Upper lobe of left lung (tissue), 6 donors: ENCODE data around the gene NRF1. TPM values are rescaled to one million over a fixed set of nuclear protein-coding genes. Genes with fewer than 3 reads are reported as not detected.
"Not testable (repeated sequence)": the region's sequence is repeated elsewhere in the genome, so short reads cannot be mapped to it uniquely, and the experiment has no call there.

Source experiments
- ATAC-seq, 2 donors: fragments of 200-7000 bp; cut with Tn5 transposase; one replicate each; pipeline ENCODE4 v1.9.1; 2022; ENCODE audit warnings: mild to moderate bottlenecking in 2 of 2, moderate library complexity in 2 of 2; ENCODE audit not compliant: low FRiP score in 2 of 2
- DNase-seq, 2 donors: peaks; one replicate each; pipeline ENCODE4 v3.0.0-alpha.2; 2019 to 2020
- H3K27ac ChIP-seq, 4 donors: fragments of 200-600 bp; sonication (generic); one replicate each; pipeline ENCODE4 v1.5.1; 2016 to 2019
- H3K27me3 ChIP-seq, 4 donors: fragments of 200-600 bp; sonication (generic); one replicate each; pipeline ENCODE4 v1.5.1; 2017 to 2019
- H3K36me3 ChIP-seq, 4 donors: fragments of 200-600 bp; sonication (generic); one replicate each; pipeline ENCODE4 v1.5.1; 2016 to 2019
- H3K4me1 ChIP-seq, 4 donors: fragments of 200-600 bp; sonication (generic); one replicate each; pipeline ENCODE4 v1.5.1; 2018 to 2019
- H3K4me3 ChIP-seq, 4 donors: fragments of 200-600 bp; sonication (generic); one replicate each; pipeline ENCODE4 v1.5.1; 2017 to 2019; ENCODE audit warnings: mild to moderate bottlenecking in 2 of 4, moderate library complexity in 1 of 4
- H3K9me3 ChIP-seq, 4 donors: fragments of 200-600 bp; sonication (generic); one replicate each; pipeline ENCODE4 v1.5.1; 2018 to 2019
- EP300 ChIP-seq, 4 donors: sonication (generic); formaldehyde crosslinking; IDR thresholded peaks; one replicate each; pipeline ENCODE4 v1.5.1; 2017; ENCODE audit warnings: antibody characterized with exemption in 4 of 4, control low read depth in 2 of 4
- POLR2A ChIP-seq, 4 donors: fragments of 450-650 bp; IDR thresholded peaks; one replicate each; pipeline ENCODE4 v1.5.1; 2016 to 2017; ENCODE audit warnings: antibody characterized with exemption in 4 of 4, mild to moderate bottlenecking in 2 of 4
- POLR2AphosphoS5 ChIP-seq, 2 donors: sonication (generic); formaldehyde crosslinking; IDR thresholded peaks; one replicate each; pipeline ENCODE4 v1.5.1; 2017; ENCODE audit warnings: antibody characterized with exemption in 2 of 2
- whole genome bisulfite sequencing, 2 donors: methylation state at CpG; one replicate each; pipeline ENCODE4 v1.1.5; 2017 to 2018; 5-methylcytosine and 5-hydroxymethylcytosine counted together
- total RNA-seq, 6 donors: library from RNA; depleted of rRNA in 4 of 6; stranded (reverse); fragments of >200 nt in 4 of 6; gene quantifications; one replicate each; pipeline versions ENCODE4 v1.1.0 to v1.2.1, GENCODE V29; 2016 to 2021
- TF ChIP-seq, protein P1 (sequence below), 6 experiments: fragments of 450-650 bp in 4 of 6; fragments of 200-600 bp in 2 of 6; sonication (generic) in 2 of 6; IDR thresholded peaks; one replicate each; pipeline ENCODE4 v1.5.1; 2016 to 2019; ENCODE audit warnings: antibody characterized with exemption in 6 of 6
- donor health status: DM: no; HTN: no; CAD: no; lungs with moderate emphysema.
- donor health status: DM: no; HTN: yes; CAD: no; lungs with severe emphysema.

NRF1 gene
- total RNA-seq, 6 donors from 2014 or later: 12.7 to 27.2 (median 19.1) TPM

DNA sequence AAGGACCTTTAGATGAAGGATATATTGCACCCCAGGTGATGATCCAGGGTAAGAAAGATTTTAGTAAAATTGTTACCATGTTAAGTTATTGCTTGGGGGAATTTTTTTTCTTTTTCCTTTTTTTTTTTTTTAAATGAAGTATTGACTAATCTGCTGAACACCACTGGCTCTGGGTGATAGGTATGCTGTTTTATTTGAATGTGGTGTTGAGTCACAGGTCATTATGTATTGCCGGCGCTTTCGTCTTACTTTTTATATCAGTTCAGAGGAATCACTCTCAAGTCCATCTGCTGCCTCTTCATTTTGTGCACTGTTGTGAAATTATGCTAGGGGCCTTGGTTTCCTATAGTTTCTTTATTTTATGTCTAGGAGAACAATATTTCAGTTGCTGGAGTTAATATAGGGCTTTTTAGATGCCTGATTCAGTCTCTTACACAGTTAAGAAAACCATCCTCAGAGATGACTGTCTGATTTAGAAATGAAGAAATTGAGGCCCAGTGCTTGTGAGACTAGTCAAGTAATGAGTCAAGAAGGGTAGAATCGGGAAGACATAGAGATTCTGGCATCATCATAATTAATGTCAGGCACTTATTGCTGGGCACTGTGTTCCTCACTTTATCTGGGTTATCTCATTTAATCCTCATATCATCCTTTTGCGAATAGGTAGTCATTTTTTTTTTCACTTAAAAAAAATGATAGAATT lies 38.7 kb downstream of the NRF1 start:
- WGBS, 2 donors: 87 to 92% methylated on average over 5 of the region's 5 CpGs
- Histone ChIP-seq H3K36me3 (peaks cover 0 to 2% (median 0%) of the 10 kb centered on the region in 4 donors), H3K9me3 (no peaks in the 10 kb centered on the region), H3K27ac (no peak overlapping the region), H3K27me3 (no peaks in the 10 kb centered on the region), H3K4me1 (no peaks in the 10 kb centered on the region), H3K4me3 (no peak overlapping the region)
- DNase-seq (no peak), ATAC-seq (no peak)
- TF ChIP-seq POLR2AphosphoS5 (IDR thresholded peaks at IDR 0.05): no peak
- TF ChIP-seq POLR2A (IDR thresholded peaks at IDR 0.05): no peak
- TF ChIP-seq, protein P1, sequence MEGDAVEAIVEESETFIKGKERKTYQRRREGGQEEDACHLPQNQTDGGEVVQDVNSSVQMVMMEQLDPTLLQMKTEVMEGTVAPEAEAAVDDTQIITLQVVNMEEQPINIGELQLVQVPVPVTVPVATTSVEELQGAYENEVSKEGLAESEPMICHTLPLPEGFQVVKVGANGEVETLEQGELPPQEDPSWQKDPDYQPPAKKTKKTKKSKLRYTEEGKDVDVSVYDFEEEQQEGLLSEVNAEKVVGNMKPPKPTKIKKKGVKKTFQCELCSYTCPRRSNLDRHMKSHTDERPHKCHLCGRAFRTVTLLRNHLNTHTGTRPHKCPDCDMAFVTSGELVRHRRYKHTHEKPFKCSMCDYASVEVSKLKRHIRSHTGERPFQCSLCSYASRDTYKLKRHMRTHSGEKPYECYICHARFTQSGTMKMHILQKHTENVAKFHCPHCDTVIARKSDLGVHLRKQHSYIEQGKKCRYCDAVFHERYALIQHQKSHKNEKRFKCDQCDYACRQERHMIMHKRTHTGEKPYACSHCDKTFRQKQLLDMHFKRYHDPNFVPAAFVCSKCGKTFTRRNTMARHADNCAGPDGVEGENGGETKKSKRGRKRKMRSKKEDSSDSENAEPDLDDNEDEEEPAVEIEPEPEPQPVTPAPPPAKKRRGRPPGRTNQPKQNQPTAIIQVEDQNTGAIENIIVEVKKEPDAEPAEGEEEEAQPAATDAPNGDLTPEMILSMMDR (IDR thresholded peaks at IDR 0.05): no peak
- TF ChIP-seq EP300 (IDR thresholded peaks at IDR 0.05): no peak

DNA sequence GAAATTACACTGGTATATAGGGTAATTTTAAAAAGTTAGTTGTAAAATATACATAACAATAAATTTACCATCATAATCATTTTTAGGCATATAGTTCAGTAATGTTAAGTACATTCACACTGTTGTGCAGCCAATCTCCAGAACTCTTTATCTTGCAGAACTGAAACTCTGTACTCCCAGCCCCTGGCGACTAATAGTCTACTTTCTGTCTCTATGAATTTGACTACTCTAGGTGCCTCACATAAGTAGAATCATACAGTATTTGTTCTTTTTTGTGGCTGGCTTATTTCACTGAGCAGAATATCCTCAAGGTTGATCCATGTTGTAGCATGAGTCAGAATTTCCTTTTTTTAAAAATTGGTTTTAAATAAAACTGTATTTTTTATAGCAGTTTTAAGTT lies 41.4 kb downstream of the NRF1 start:
- Histone ChIP-seq H3K9me3 (no peaks in the 10 kb centered on the region), H3K4me1 (no peaks in the 10 kb centered on the region), H3K27ac (no peak overlapping the region), H3K4me3 (no peak overlapping the region), H3K36me3 (peaks cover 0 to 12% (median 9%) of the 10 kb centered on the region in 4 donors), H3K27me3 (no peaks in the 10 kb centered on the region)
- ATAC-seq: no peak
- no peak for DNase-seq
- 82 to 94% methylated on average over 1 of the region's 1 CpG for WGBS, 2 donors
- TF ChIP-seq EP300 (IDR thresholded peaks at IDR 0.05) (no peak), POLR2A (IDR thresholded peaks at IDR 0.05) (no peak), POLR2AphosphoS5 (IDR thresholded peaks at IDR 0.05) (no peak)
- TF ChIP-seq, protein P1 (IDR thresholded peaks at IDR 0.05): no peak

DNA sequence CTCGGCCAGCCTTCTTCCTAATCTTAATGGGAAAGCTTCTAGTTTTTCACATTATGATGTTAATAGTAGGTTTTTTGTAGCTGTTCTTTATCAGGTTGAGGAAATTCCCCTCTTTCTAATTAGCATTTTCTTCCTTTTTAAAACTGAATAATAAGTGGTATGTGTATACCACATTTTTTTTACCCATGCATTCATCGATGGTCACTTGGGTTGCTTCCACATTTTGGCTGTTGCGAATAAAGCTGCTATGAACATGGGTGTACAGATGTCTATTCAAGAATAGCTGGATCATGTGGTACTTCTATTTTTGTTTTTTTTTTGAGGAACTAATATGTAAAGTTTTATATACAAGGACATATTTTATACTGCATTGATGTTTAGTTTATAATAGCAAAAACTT lies 44.3 kb downstream of the NRF1 start:
- Histone ChIP-seq H3K36me3 (peaks cover under 1 to 41% (median 20%) of the 10 kb centered on the region in 4 donors), H3K27ac (no peak overlapping the region), H3K9me3 (peaks cover 0 to 2% (median under 1%) of the 10 kb centered on the region in 4 donors), H3K4me1 (no peaks in the 10 kb centered on the region), H3K4me3 (no peak overlapping the region), H3K27me3 (no peaks in the 10 kb centered on the region)
- DNase-seq (no peak), ATAC-seq (no peak)
- no peak for TF ChIP-seq POLR2A (IDR thresholded peaks at IDR 0.05)
- no peak for TF ChIP-seq EP300 (IDR thresholded peaks at IDR 0.05)
- TF ChIP-seq, protein P1 (IDR thresholded peaks at IDR 0.05): no peak
- TF ChIP-seq POLR2AphosphoS5 (IDR thresholded peaks at IDR 0.05): no peak
- 71 to 85% methylated on average over 3 of the region's 3 CpGs for WGBS, 2 donors

DNA sequence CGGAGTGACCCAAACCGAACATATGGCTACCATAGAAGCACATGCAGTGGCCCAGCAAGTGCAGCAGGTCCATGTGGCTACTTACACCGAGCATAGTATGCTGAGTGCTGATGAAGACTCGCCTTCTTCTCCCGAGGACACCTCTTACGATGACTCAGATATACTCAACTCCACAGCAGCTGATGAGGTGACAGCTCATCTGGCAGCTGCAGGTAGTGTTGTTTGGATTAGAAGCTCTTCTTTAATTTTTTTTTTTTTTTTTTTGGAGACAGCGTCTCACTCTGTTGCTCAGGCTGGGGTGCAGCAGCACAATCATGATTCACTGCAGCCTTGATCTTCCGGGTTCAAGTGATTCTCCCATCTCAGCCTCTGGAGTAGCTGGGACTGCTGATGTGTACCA lies 45.8 kb downstream of the NRF1 start:
- Histone ChIP-seq H3K27ac (no peak overlapping the region), H3K4me3 (no peak overlapping the region), H3K36me3 (peaks cover 5 to 52% (median 32%) of the 10 kb centered on the region in 4 donors), H3K27me3 (no peaks in the 10 kb centered on the region), H3K4me1 (no peaks in the 10 kb centered on the region), H3K9me3 (peaks cover 8 to 15% (median 11%) of the 10 kb centered on the region in 4 donors)
- WGBS, 2 donors: 91 to 98% methylated on average over 8 of the region's 8 CpGs
- no peak for TF ChIP-seq EP300 (IDR thresholded peaks at IDR 0.05)
- no peak for TF ChIP-seq POLR2A (IDR thresholded peaks at IDR 0.05)
- DNase-seq (no peak), ATAC-seq (no peak)

DNA sequence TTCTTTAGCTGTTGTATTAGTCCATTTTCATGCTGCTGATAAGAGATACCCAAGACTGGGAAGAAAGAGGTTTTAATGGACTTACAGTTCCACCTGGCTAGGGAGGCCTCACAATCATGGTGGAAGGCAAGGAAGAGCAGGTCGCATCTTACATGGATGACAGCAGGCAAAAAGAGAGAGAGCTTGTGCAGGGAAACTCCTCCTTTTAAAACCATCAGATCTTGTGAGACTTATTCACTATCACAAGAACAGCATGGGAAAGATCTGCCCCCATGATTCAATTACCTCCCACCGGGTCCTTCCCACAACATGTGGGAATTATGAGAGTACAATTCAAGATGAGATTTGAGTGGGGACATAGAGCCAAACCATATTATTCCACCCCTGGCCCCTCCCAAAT lies 48.4 kb downstream of the NRF1 start:
- H3K36me3 ChIP-seq: peaks cover 5 to 56% (median 32%) of the 10 kb centered on the region in 4 donors
- not testable (repeated sequence) for ATAC-seq, H3K4me1 ChIP-seq, H3K27me3 ChIP-seq, H3K4me3 ChIP-seq, H3K27ac ChIP-seq, DNase-seq
- H3K9me3 ChIP-seq: peaks cover 8 to 15% (median 11%) of the 10 kb centered on the region in 4 donors
- 57 to 100% methylated on average over 2 of the region's 2 CpGs for WGBS, 2 donors
